ENCODE results near the gene NIPSNAP2. TPM values are rescaled to one million over a fixed set of nuclear protein-coding genes. Genes with fewer than 3 reads are reported as not detected.
"Not testable (repeated sequence)": the region's sequence is repeated elsewhere in the genome, so short reads cannot be mapped to it uniquely, and the experiment has no call there.

NIPSNAP2 gene
- polyA plus RNA-seq (ENCODE audit: insufficient read length), result 124 TPM
- long read RNA-seq, donor 1, transcript NIPSNAP2-201 (10 exons, 1,999 nt), result major isoform, 37 of 65 reads
- long read RNA-seq, donor 1, partial matches to known transcripts, result 26 of 65 reads
- long read RNA-seq, donor 1, other reads (novel, unspliced or antisense), result 0 of 65 reads
- long read RNA-seq, donor 2, transcript NIPSNAP2-201 (10 exons, 1,999 nt), result major isoform, 26 of 42 reads
- long read RNA-seq, donor 2, partial matches to known transcripts, result 16 of 42 reads
- long read RNA-seq, donor 2, other reads (novel, unspliced or antisense), result 0 of 42 reads
- long read RNA-seq, donor 3, transcript NIPSNAP2-201 (10 exons, 1,999 nt), result major isoform, 29 of 60 reads
- long read RNA-seq, donor 3, partial matches to known transcripts, result 28 of 60 reads
- long read RNA-seq, donor 3, other reads (novel, unspliced or antisense), result 0 of 60 reads
- long read RNA-seq, donor 4, full-length matches to known transcripts, result 7 of 7 reads
- long read RNA-seq, donor 4, partial matches to known transcripts, result 0 of 7 reads
- long read RNA-seq, donor 4, other reads (novel, unspliced or antisense), result 0 of 7 reads
- long read RNA-seq, donor 5, transcript NIPSNAP2-201 (10 exons, 1,999 nt), result major isoform, 57 of 199 reads
- long read RNA-seq, donor 5, partial matches to known transcripts, result 141 of 199 reads
- long read RNA-seq, donor 5, other reads (novel, unspliced or antisense), result 0 of 199 reads
- long read RNA-seq, donor 6, full-length matches to known transcripts, result 34 of 56 reads
- long read RNA-seq, donor 6, partial matches to known transcripts, result 22 of 56 reads
- long read RNA-seq, donor 6, other reads (novel, unspliced or antisense), result 0 of 56 reads
- long read RNA-seq, donor 7, transcript NIPSNAP2-208 (3 exons, 497 nt), result minor isoform, 6 of 110 reads
- long read RNA-seq, donor 7, transcript NIPSNAP2-201 (10 exons, 1,999 nt), result major isoform, 52 of 110 reads
- long read RNA-seq, donor 7, partial matches to known transcripts, result 51 of 110 reads
- long read RNA-seq, donor 7, other reads (novel, unspliced or antisense), result 0 of 110 reads
- long read RNA-seq, donor 8, transcript NIPSNAP2-201 (10 exons, 1,999 nt), result major isoform, 31 of 42 reads
- long read RNA-seq, donor 8, partial matches to known transcripts, result 10 of 42 reads
- long read RNA-seq, donor 8, other reads (novel, unspliced or antisense), result 0 of 42 reads

DNA sequence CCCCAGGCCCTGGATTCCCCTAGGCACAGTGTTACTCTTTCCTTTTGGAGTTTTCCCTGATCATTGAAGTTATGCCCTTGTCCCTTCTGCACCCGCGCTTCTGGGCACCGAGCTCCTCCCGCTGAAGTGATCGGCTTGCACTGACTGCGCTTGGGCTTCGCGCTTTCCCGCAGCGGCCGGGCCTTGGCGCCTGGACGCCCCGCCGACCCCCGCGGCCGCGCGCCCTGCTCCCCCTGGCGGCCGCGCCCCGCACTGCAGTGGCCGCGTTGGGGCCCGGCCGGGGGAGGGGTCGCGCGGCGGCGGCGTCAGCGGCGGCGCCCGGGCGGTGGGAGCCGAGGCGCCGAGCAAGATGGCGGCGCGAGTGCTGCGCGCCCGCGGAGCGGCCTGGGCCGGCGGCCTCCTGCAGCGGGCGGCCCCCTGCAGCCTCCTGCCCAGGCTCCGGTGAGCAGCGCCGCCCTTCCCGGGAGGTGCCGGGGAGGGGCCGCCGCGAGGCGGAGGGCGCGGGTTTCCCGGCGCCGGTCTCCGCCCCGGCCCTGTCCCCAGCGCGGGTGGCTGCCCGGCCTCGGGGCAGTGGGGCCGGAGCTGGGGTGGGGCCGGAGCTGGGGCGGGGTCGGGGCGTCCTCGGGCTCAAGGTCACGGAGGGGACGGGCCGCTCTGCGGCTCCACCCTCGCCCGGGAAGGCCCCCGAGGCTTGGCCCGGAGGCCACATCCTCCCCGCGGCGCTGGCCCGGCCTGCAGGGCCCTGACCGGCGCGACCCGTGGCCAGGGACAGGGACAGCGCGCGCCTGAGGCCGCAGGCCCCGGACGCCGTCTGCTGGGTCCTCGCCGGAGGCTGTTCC lies at the start of gene NIPSNAP2:
TSS of gene NIPSNAP2 (plus strand) at position 325 of the 839 bp plus-strand sequence. CDS start at position 350, 25 bp downstream.
- DNase-seq, result peak; percentile 69

DNA sequence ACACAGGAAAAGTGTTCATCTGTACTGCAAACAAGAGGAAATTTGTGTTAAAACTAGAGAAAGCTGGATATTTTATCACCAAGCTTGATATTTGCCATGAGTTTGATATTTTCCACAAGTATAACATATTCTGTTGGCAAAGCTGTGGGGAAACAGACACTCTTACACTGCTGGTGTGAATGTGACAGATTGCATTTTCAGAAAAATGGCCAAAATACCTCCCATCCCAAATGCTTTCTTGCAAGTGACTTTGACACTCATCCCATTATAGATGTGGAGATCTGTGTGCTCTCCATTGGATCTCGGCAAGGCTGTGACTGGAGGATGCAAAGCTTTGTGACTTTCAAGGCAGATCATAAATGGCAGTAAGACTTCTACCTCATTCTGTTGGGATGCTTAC lies 46.6 kb upstream of the NIPSNAP2 start:
- DNase-seq, result no peak

DNA sequence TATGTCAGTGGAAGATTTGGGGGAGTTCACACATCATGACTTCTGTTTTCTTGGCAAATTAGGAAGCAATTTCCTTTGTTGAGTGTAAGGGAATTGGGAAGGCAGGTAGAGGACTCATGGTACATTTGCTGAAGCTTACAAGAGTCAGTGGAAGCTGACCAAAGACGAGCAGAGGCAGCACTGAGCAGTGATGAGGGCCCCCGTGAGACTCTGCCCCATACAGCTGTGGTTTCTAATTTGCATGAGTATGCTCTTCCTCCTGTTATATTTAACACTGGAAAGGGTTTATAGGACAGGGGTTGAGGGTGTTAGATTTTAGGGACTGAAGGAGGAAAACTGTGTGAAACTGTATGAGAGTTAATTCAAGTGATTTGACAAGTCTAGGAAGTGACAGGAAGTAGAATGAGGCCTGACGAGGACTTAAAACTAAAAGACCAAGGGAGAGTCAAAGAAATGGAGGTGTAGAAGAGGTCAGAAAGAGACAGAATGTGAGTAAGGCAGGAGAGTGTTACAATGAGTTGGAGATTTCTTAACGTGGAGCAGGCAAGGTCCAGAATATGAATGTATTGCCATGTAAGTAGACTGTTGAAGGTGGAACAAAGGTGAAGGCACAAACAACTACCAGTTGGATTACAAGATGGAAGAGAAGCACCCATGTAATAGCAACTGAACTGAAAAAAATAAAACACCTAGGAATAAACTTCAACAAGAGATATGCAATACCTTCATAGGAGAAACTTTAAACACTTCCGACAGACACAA lies 36.2 kb upstream of the NIPSNAP2 start:
- no peak for DNase-seq

DNA sequence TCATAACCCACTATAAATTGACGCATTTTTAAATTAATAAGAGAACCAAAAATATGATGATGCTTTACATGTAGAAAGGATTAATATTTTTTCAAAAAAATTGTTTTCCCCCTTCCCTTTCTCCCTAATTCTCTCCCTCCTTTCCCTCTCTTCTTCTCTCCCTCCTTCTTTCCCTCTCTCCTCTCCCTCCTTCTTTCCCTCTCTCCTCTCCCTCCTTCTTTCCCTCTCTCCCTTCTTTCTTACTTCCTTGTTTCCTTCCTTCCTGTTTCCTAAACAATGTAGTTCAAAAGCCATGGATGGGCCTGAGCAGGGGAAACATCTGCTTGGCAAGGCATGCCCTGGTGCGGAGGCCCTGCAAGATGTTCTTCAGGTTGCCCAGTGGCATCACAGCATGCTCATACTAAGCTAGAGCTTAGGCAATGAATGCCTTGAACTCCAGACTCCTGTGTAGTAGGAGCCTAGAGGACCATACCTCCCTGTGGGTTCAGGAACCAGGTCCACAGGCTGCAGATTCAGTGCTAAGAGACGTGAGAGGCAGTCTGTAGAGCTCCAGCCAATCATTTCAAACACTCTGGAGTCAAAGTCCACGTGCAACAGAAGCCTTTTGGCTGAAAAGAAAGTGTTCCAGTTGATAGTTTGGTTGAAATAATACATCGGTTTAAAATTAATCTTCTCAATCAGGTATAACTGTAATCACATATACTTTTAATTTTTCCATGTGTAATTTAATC lies 32.8 kb upstream of the NIPSNAP2 start:
- no peak for DNase-seq

DNA sequence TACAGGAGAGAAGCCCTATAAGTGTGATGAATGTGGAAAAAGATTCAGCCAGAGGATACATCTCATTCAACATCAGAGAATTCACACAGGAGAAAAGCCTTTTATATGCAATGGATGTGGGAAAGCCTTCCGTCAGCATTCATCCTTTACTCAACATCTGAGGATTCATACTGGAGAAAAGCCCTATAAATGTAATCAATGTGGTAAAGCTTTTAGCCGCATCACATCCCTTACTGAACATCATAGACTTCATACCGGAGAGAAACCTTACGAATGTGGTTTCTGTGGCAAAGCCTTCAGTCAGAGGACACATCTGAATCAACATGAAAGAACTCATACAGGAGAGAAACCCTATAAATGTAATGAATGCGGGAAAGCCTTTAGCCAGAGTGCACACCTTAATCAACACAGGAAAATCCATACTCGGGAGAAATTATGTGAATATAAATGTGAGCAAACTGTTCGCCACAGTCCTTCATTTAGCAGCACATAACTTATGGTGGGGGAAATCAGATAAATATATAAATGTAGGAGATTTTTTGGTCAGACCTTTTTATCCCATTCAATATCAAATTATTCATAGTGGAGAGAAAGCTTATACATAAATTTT lies 24.8 kb upstream of the NIPSNAP2 start:
- no peak for DNase-seq

DNA sequence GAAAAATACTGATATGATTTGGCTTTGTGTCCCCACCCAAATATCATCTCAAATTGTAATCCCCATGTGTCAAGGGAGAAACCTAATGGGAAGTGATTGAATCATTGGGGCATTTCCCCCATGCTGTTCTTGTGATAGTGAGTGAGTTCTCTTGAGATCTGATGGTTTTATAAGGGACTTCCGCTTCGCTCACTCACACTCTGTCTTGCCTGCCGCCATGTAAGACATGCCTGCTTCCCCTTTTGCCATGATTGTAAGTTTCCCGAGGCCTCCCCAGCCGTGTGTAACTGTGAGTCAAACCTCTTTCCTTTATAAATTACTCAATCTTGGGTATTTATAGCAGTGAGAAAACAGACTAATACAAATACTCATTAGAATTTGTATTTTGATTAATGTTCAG lies 17.8 kb upstream of the NIPSNAP2 start:
- no peak for DNase-seq

DNA sequence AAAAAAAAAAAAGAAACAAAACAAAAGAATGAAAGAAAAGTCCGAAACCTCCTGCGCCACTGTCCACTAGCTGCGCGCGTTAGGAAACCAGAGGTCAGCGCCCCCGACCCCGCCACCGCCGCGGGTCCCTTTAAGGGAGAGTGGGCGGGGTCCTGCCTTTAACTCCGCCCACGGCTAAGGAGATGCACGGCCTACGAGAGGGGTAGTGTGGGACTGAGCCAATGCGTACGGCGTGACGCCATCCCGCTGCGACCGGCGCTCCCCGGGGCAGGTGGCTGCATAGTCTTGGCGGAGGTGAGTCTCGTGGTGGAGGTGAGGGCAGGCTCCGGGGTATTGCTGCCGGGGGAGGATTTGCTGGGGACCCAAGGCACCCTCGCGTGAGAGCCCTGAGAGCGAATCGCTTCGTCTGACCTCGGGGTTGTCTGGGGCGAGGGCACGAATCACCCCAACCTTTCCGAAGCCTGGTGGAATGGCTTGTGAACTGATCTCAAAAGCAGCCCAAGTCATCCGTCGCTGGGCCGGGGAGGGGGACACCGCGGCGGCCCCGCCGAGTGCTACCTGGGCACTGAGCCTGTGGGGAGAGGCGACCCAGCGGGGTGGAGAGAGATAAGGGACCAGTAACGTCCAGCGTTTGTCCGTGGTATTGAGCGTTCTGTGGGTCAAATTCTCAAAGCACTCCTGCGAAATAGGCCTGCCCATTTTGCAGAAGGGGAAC lies 12.6 kb upstream of the NIPSNAP2 start, which contains the start of gene MRPS17:
TSS of gene MRPS17 (plus strand) at position 241 of the 715 bp plus-strand sequence. CDS start 1,319 bp downstream, outside the sequence.
- DNase-seq, result peak; percentile 86

DNA sequence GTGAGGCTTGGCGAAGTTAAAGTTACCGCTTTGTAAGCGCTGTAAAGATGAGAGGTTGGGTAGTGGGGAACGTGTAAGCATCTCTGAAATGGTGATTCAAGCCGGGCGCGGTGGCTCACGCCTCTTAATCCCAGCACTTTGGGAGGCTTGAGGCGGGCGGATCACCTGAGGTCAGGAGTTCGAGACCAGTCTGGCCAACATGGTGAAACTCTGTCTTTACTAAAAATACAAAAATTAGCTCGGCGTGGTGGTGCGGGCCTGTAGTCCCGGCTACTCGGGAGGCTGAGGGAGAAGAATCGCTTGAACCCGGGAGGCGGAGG lies 12.1 kb upstream of the NIPSNAP2 start:
- DNase-seq, result not testable (repeated sequence)

DNA sequence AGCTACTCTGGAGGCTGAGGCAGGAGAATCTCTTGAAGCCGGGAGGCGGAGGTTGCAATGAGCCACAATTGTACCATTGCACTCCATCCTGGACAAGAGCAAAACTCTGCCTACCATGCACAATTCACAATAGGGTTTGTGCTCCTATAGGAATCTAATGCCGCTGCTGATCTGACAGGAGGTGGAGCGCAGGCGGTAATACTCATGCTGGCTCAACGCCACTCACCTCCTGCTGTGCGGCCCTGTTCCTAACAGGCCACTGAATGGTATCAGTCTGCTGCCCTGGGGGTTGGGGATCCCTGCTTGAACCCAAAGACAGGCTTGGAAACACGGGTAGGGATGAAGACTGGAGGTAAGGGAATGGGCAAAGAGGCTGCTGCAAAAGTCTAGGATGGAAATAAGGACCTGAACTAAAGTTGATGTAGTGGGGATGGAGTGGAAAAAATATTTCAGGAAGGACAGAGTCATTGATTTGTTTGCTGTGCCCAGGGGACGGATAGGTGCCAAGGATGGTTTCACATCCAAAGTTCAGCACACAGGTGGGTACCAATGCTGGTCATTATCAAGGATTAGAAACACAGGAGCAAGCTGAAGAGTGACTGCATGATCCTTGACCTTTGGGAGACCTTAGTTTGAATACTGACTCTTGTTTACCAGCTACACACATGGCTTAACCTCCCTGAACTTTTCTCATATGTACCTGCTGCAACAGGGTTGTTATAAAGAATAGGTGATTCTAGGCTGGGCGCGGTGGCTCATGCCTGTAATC lies 10.5 kb upstream of the NIPSNAP2 start:
- no peak for DNase-seq

DNA sequence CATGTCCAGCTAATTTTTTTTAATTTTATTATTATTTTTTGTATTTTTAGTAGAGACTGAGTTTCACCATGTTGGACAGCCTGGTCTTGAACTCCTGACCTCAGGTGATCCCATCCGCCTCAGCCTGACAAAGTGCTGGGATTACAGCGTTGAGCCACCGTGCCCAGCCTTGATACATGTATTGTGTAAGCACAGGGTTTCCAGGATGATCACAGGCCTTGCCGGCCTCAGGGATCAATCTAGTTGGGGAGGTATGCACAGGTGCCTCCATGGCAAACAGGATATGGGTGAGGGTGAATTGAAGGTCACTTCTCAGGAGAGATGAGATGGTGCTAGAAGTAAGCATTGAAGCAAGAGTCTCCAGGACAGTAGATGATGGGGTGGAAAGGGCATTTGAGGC lies 7.2 kb upstream of the NIPSNAP2 start:
- DNase-seq, result no peak

DNA sequence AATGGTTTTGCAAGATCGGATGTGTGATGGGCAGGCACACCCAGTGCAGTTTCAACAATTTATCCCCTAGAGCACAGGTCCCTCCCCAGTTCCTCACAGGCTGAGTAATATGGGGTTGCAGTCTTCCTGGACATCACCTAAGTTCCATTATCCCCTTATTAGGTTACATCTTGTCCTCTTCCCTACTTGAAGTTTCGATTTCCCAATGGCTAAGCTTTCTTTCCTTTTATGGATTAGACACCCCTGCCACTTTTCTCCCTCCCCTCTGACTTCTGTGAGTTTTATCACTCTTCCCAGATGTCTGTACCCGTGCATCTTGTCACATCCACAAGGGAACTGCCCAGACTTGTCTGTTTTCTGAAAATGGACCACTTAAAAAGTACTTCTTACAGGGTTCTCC lies 2.4 kb upstream of the NIPSNAP2 start:
- no peak for DNase-seq

DNA sequence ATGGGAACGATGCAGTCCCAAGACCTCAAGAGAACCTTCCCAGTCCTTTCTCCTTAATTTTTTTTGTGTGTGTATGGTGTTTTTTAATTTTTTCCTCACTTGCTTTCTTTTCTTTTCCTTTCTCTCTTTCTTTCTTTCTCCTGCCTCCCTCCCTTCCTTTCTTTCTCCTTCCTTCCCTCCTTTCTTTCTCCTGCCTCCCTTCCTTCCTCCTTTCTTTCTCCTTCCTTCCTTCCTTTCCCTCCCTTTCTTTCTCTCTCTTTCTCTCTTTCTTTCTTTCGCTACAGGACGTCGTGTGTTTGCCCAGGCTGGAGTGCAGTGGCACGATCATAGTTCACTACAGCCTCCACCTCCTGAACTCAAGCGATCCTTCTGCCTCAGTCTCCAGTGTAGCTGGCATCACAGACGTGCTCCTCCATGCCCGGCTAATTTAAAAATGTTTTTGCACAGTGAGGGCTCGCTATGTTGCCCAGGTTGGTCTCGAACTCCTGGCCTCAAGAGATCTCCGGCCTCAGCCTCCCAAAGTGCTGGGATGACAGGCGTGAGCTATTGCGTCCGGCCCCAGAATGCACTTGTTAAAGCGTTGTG lies 709 bp upstream of the NIPSNAP2 start:
- no peak for DNase-seq

DNA sequence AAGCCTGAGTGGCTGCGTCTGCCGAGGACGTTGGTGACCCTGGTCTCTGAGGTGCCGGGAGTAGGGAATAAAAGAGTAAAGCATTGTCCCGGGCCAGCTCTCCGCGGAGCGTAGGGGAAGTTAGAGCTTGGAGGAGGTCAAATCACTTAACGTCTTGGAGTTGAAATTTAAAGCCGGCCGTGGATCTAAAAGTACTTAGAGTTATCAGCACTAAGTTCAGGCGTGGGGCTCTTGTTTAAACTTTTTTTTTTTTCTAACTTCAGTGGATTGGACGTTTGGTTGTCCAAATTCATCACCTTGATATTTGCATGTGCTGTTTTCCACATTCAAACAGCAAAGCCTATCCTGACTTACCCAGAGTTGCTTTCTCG lies 700 bp downstream of the NIPSNAP2 start:
- DNase-seq, result peak; percentile 33

DNA sequence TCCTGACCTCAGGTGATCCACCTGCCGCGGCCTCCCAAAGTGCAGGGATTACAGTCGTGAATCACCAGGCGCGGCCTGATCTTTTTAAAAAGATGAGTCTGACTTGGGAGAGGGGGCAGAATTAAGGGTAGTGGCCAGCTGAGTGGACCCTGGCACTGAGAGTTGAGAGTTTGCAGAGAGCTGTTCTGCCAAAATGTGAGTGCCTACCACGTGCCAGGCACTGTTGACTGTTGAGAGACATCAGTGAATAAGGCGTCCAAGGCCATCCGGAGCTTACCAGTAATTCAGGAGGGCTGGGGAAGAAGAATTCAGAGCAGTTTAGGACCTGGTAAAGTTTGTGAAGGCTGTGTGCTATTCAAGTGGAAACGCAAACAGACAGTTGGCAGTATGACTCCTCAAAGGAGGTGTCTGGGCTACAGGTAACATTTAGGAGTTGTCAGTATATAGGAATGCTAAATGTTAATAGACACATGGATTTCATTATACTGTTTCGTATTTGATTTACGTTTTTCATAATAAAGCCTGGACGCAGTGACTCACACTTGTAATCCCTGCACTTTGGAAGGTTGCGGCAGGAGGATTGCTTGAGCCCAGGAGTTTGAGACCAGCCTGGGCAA lies 1.5 kb downstream of the NIPSNAP2 start:
- no peak for DNase-seq

DNA sequence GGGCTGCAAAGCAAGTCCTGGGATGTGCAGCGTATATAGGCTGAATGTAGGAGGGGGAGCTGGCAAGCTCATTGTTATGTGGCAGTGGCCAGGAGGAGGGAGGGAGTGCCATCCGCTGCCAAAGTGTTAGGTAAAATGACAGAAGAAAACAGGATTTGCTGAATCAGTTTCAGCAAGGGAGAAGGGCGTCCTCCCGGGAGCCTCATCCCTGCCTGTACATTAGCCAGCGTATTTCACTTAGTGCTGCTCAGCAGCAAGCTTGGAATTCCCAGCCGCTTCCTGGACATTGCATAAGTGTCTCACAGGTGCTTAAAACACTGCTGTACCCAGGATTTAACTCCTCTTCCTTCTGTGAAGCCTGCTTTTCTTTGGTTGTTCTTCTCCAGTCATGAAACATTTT lies 2.5 kb downstream of the NIPSNAP2 start:
- DNase-seq, result no peak

DNA sequence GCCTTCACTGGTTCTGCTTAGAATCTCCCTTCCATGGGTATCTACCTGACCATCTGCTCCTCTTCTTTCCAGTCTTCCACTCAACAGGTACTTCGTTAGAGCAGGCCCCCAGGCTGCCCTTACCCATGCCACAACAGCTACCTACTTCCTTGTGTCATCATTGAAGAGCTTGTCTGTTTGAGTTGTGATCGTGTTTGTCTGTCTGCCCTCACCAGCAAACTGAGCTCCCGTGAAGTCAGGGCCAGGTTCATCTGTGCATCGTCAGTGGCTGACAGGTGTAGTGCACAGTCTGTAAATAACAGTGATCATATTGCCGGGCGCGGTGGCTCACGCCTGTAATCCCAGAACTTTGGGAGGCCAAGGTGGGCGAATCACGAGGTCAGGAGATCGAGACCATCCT lies 5.0 kb downstream of the NIPSNAP2 start:
- DNase-seq, result no peak

DNA sequence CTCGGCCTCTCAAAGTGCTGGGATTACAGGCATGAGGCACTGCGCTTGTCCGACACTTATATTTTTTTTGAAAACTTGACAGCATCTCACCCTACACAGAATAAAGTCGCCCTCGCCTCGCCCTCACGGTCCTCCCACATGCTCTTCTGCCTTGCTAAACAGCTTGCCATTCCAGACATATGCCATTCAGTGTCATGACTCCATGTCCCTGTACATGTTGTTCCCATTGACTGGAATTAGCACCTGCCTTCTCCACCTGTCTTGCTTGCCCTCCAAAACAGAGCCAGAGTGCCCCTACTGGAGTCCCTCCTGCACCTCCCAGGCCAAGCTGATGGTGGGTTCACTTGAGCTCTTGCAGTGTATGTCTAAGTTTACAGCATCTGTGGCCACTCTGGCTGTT lies 6.2 kb downstream of the NIPSNAP2 start:
- DNase-seq, result no peak

Measured in left kidney (tissue), 8 donors.